ENCODE measurements around the gene CADPS2. TPM values are rescaled to one million over a fixed set of nuclear protein-coding genes. Genes with fewer than 3 reads are reported as not detected.

The CADPS2 gene
- total RNA-seq, 1 donor from 2014 or later: 19.1 TPM

DNA sequence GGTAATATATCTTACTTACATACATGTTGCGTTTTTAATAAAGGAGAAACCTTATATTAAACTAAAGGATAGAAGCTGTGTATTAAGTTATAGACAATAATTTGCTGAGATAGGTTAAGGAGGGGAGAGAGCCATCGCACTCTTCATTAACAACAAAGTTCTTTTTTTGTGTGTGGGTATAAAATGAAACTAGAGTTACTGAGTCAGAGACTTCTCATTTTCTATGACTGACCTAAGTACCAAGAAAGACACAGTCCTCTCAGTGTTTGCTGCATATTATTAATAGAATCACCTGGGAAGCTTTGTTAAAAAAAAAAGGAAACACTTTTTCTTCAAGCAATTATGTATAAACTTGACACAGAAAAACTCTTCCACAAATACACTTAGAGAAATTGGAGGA is 613.1 kb downstream of the CADPS2 start:
- no peak overlapping the region for H3K4me2 ChIP-seq
- Mint-ChIP-seq H3K4me1 (no peaks in the 10 kb centered on the region), H3K9me3 (no peaks in the 10 kb centered on the region), H3K27ac (no peak overlapping the region), H3K36me3 (no peaks in the 10 kb centered on the region), H3K27me3 (ENCODE audit: insufficient read depth, low read depth) (peaks cover 2% of the 10 kb centered on the region), H3K4me3 (no peak overlapping the region)
- DNase-seq (ENCODE audit: low spot score): no peak
- no peak overlapping the region for H3K4me3 ChIP-seq
- no peak for TF ChIP-seq EZH2 (IDR thresholded peaks at IDR 0.05)
- no peak for TF ChIP-seq EZH2phosphoT487 (IDR thresholded peaks at IDR 0.05)
- TF ChIP-seq, protein P1, sequence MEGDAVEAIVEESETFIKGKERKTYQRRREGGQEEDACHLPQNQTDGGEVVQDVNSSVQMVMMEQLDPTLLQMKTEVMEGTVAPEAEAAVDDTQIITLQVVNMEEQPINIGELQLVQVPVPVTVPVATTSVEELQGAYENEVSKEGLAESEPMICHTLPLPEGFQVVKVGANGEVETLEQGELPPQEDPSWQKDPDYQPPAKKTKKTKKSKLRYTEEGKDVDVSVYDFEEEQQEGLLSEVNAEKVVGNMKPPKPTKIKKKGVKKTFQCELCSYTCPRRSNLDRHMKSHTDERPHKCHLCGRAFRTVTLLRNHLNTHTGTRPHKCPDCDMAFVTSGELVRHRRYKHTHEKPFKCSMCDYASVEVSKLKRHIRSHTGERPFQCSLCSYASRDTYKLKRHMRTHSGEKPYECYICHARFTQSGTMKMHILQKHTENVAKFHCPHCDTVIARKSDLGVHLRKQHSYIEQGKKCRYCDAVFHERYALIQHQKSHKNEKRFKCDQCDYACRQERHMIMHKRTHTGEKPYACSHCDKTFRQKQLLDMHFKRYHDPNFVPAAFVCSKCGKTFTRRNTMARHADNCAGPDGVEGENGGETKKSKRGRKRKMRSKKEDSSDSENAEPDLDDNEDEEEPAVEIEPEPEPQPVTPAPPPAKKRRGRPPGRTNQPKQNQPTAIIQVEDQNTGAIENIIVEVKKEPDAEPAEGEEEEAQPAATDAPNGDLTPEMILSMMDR (IDR thresholded peaks at IDR 0.05): no peak
- no peaks in the 10 kb centered on the region for H3K36me3 ChIP-seq
- H3K79me2 ChIP-seq (ENCODE audit: low read depth): no peaks in the 10 kb centered on the region
- H2AFZ ChIP-seq (replicated peaks): no peak overlapping the region
- H3K27me3 ChIP-seq: no peaks in the 10 kb centered on the region
- H3K4me1 ChIP-seq: no peaks in the 10 kb centered on the region
- H3K9me3 ChIP-seq (ENCODE audit: low read depth): no peaks in the 10 kb centered on the region
- no peak overlapping the region for H3K27ac ChIP-seq
- H3F3A ChIP-seq (ENCODE audit: low read depth): no peaks in the 10 kb centered on the region
- H4K20me1 ChIP-seq (ENCODE audit: low read depth): no peaks in the 10 kb centered on the region
- no peak overlapping the region for H3K9ac ChIP-seq

DNA sequence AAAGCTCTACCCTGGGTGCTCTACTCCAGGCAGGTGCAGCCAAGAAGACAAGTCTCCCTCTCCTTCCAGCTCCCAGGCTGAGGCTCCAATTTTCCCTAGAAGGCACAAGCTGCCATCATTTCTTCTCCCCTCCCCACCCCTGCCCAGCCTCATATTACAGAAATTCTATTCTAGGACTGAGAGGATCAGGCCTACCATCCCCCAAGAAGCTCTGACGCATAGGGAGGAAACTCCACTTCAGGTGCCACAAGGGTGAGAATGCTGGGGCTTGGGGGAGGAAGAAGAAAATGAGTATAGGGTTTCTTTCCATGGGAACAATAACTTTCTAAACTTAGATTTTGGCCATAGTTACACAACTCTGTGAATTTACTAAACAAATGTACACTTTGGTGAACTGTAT is 617.0 kb downstream of the CADPS2 start:
- Mint-ChIP-seq H3K9me3 (no peaks in the 10 kb centered on the region), H3K27me3 (ENCODE audit: insufficient read depth, low read depth) (no peaks in the 10 kb centered on the region), H3K4me1 (no peaks in the 10 kb centered on the region), H3K4me3 (no peak overlapping the region), H3K27ac (no peak overlapping the region), H3K36me3 (no peaks in the 10 kb centered on the region)
- H3K79me2 ChIP-seq (ENCODE audit: low read depth): no peaks in the 10 kb centered on the region
- no peaks in the 10 kb centered on the region for H3K4me1 ChIP-seq
- TF ChIP-seq, protein P1 (IDR thresholded peaks at IDR 0.05): no peak
- no peak for TF ChIP-seq EZH2 (IDR thresholded peaks at IDR 0.05)
- no peak for TF ChIP-seq EZH2phosphoT487 (IDR thresholded peaks at IDR 0.05)
- H3K36me3 ChIP-seq: no peaks in the 10 kb centered on the region
- no peaks in the 10 kb centered on the region for H3K27me3 ChIP-seq
- no peak for DNase-seq (ENCODE audit: low spot score)
- H3K9me3 ChIP-seq (ENCODE audit: low read depth): no peaks in the 10 kb centered on the region
- no peak overlapping the region for H3K4me3 ChIP-seq
- H4K20me1 ChIP-seq (ENCODE audit: low read depth): no peaks in the 10 kb centered on the region
- no peak overlapping the region for H3K9ac ChIP-seq
- H2AFZ ChIP-seq (replicated peaks): peak overlapping the region; percentile 23
- H3K4me2 ChIP-seq: no peak overlapping the region
- H3K27ac ChIP-seq: no peak overlapping the region
- H3F3A ChIP-seq (ENCODE audit: low read depth): no peaks in the 10 kb centered on the region

Small RNAs within 50 kb of the gene (small RNA-seq; reads per million reads assigned to genes)
- gene AC006463.1: not detected

Other genes with a start within 250 kb of the CADPS2 start
- gene RNF133, start 187.3 kb downstream of the CADPS2 start, total RNA-seq (ENCODE audit: low replicate concordance): 0.09 and 0.53 TPM in 2 replicates
- 0.11 and 0.40 TPM in 2 replicates for gene RNF148, start 183.5 kb downstream of the CADPS2 start, total RNA-seq (ENCODE audit: low replicate concordance)
- gene TAS2R16, start 109.2 kb upstream of the CADPS2 start, total RNA-seq (ENCODE audit: low replicate concordance): not detected in 2 replicates

Measured in neural progenitor cell (in vitro differentiated cells).